HG03060 (cell line): ENCODE measurements around the gene GRM2.
"Not testable (repeated sequence)": the region's sequence is repeated elsewhere in the genome, so short reads cannot be mapped to it uniquely, and the experiment has no call there.

Experiments
- ATAC-seq: cut with Tn5 transposase; IDR thresholded peaks from one replicate; pipeline ENCODE4 v1.9.1; 2021; ENCODE audit warnings: low read depth, moderate number of reproducible peaks; ENCODE audit not compliant: unreplicated experiment

Gene GRM2

GRCh38 chr3:51719410-51720025, 12.7 kb downstream of the GRM2 start:
- no peak for ATAC-seq

- ATAC-seq = no peak
Observed at GRCh38 chr3:51720292-51721061, 13.6 kb downstream of the GRM2 start.

GRCh38 chr3:51721062-51721745, 14.3 kb downstream of the GRM2 start:
- ATAC-seq = no peak

GRCh38 chr3:51722362-51722761, 15.5 kb downstream of the GRM2 start:
- ATAC-seq = no peak

DNA sequence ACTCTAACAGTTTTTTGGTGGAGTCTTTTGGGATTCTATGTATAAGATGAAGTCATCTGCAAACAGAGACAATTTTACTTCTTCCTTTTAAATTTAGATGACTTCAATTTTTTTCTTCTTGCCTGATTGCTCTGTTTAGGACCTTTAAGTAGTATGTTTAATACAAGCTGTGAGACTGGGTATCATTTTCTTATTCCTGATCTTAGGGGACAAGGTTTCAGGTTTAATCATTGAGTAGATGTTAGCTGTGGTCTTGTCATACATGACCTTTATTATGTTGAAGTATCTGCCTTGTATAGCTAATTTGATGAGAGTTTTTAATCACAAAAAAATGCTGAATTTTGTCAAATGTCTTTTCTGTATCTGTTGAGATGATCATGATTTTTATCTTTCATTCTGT, 20.6 kb downstream of the GRM2 start:
- no peak for ATAC-seq

DNA sequence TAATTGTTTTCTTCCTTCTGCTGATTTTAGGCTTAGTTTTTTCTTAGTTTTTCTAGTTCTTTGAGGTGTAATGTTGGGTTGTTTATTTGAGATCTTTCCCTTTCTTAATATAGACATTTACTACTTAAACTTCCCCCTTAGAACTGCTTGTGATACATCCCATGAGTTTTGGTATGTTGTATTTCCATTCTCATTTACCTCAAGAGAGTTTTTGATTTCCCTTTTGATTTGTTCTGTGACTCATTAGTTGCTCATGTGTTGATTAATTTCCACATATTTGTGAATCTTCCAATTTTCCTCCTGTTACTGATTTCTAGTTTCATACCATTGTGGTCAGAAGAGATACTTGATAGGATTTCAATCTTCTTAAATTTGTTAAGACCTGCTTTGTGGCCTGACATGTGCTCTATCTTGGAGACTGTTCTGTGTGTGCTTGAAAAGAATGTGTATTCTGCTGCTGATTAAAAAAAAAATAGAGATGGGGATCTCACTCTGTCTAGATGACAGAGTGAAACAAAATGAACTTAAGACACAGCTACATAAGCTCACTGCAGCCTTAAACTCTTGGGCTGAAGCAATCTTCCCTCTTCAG, 22.3 kb downstream of the GRM2 start:
- ATAC-seq = no peak

DNA sequence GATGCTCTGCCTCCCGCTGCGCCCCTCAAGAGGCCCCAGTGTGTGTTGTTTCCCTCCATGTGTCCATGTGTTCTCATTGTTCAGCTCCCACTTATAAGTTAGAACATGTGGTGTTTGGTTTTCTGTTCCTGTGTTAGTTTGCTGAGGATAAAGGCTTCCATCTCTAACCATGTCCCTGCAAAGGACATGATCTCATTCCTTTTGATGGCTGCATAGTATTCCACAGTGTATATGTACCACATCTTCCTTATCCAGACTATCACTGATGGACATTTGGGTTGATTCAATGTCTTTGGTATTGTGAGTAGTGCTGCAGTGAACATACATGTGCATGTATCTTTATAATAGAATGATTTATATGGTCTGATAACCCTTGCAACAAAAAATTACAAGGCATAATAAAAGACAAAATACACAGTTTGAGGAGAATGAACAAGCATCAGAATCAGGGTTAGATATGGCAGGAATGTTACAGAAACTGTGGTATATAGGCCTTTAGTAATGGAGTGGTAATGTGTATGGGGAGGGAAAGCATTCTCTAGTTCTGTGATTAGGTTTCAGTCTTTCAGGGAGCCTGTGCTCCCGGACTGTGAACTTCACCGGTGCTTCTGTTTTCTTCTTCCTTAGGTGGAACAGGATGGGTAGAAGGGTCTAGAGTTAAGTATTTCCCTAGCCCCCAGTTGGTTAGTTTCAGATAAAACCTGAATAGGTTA, 27.1 kb downstream of the GRM2 start:
- no peak for ATAC-seq

DNA sequence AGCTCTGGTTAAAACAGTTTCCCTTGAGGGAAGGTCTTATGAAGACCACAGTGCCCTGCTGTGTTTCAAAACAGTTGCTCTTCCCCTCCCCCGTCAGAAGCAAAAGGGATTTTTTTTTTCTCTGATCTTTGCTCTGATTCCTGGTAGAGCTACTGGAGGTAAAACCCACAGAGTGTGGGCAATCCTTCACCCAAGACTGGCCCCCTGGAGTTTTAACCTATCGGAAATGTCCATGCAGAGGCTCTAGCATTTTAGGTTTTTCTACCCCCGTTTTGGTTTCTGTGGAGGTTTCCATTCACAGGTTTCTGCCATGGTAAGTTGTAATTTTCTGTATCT, 27.7 kb downstream of the GRM2 start:
- no peak for ATAC-seq

DNA sequence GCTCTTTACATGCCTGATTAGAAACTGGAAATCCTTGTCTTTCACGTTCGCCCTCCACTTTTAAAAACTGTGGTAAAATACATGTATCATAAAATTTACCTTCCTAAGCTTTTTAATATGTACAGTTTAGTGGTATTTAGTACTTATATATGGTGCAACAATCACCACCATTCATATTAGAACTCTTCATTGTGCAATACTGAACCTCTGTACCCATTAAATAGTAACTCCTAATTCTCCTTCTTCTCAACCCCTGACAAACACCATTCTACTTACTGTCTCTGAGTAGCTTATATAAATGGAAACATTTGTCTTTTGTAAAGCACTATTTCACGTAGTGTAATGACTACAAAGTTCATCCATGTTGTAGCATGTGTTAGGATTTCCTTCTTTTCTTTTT, 28.2 kb downstream of the GRM2 start:
- ATAC-seq = no peak

DNA sequence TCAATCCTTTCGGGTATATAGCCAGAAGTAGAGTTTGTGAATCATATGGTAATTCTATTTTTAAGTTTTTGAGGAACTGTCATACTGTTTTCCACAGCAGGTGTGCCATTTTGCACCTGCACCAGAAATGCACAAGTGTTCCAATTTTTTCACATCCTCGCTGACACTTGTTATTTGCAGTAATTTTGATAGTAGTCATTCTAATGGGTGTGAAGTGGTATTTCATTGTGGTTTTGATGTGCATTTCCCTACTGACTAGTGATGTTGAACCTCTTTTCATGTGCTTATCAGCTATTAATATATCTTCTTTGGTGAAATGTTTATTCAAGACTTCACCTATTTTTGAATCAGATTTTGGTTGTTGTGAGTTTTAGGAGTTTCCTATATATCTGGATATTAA, 29.1 kb downstream of the GRM2 start:
- no peak for ATAC-seq

DNA sequence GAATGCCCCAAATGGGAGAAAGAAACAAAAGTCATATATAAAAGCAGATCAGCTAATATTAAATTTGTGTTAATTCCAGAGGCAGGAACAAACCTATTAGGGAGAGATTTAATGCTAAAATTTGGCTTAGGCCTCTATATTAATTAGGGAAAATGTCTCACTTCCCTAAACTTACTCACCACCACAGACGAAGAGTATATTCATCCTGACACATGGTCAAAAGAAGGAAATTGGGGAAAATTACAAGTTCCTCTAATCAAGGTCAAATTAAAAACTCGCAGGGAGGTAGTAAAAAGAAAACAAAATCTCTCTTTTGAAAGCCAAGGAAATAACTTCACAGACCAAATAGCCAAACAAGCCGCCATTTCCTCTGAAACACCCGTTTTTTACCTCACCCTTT, 32.2 kb downstream of the GRM2 start:
- no peak for ATAC-seq

DNA sequence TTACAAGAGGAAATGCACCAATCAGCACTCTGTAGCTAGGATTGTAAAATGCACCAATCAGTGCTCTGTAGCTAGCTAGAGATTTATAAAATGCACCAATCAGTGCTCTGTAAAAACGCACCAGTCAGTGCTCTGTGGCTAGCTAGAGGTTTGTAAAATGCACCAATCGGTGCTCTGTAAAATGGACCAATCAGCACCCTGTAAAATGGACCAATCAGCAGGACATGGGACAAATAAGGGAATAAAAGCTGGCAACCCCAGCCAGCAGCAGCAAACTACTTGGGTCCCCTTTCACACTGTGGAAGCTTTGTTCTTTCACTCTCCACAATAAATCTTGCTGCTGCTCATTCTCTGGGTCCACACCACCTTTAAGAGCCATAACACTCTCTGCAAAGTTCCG, 35.5 kb downstream of the GRM2 start:
- not testable (repeated sequence) for ATAC-seq

- ATAC-seq = not testable (repeated sequence)
Observed at GRCh38 chr3:51742978-51743377, 36.1 kb downstream of the GRM2 start.

GRCh38 chr3:51747840-51748239, 41.0 kb downstream of the GRM2 start:
- ATAC-seq = no peak

- no peak for ATAC-seq
Observed at GRCh38 chr3:51748327-51748726, 41.5 kb downstream of the GRM2 start.

- no peak for ATAC-seq
Observed at GRCh38 chr3:51750878-51751277, 44.0 kb downstream of the GRM2 start.

- no peak for ATAC-seq
Observed at GRCh38 chr3:51751287-51751686, 44.4 kb downstream of the GRM2 start.

DNA sequence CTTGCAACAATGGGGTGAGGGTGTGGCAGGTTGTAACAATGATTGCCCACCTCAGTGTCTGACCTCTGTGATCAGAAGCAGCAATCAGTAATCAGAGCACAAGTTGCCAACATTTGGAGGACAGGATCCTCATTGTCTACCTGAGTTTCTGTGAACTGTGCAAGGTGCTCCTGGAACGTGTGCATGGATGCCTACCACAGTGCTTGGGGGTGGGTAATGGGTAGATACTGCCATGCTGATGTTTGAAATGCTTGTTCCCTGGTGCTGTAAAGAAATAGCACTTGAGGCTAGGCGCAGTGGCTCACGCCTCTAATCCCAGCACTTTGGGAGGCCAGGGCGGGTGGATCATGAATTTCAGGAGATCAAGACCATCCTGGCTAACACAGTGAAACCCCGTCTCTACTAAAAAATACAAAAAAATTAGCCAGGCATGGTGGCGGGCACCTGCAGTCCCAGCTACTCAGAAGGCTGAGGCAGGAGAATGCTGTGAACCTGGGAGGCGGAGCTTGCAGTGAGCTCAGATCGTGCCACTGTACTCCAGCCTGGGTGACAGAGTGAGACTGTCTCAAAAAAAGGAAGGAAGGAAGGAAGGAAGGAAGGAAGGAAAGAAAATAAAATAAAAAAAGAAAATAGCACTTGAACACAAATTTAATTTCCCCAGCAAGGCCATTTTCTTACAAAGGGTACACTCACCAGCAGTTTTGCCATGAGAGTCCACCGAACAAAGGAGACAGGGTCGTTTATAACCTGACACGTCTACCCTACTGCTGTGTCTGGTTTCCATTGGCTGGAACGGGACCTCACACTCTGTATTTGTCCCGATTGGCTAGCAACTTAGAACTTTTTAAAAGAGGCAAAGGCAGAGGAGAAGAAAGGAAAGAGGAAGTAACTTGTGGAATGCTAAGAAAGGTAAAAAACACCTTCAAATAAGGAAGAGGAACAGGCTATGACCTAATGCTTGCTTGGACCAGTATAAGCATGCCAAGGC, 47.2 kb downstream of the GRM2 start:
- ATAC-seq = not testable (repeated sequence)

DNA sequence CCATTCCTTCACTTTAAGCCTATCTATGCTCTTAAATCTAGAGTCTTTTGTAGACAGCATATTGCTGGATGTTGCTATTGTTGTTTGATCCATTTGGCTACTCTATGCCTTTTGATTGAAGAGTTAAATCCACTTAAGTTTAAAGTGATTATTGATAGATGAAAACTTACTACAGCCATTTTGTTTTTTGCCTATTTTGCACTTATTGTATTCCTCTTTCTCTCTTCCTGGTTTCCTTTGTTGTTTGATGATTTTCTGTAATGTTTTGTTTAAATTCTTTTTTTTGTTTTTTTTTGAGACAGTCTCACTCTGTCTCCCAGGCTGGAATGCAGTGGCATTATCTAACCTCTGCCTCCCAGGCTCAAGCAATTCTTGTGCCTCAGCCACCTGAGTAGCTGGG, 52.3 kb downstream of the GRM2 start:
- ATAC-seq = no peak
